ENCODE measurements around the gene PIEZO2.

PIEZO2 gene

DNA sequence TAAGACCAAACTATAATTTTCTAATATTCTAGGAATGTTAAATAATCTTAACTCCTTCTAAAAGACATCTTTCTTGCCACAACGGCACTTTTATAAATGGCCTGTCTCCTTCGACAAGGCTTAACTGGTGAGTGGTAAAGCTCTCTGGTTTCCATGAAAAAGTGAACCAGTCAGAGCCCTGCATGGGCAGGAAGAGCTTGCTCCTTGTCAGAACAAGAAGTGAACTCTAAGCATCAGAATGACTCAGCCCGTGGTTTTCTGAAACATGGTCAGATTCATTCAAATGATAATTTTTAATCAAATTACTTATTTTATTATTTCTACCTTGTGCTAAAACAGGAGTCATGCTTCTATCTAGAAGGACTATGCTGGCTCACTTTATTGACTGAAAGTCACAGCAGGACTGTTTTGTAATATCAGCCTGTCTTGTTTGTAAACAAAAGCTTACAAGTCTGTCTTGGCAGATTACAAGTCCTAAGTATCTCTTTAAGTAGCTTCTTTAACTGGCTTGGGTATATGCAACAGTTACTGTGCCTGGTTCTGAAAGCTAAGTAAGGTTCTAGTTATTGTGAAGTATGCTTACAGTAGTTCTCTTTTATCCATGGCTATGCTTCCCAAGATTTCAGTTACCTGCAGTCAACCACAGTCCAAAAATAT is 378.2 kb downstream of the PIEZO2 start:
- DNase-seq: no peak

DNA sequence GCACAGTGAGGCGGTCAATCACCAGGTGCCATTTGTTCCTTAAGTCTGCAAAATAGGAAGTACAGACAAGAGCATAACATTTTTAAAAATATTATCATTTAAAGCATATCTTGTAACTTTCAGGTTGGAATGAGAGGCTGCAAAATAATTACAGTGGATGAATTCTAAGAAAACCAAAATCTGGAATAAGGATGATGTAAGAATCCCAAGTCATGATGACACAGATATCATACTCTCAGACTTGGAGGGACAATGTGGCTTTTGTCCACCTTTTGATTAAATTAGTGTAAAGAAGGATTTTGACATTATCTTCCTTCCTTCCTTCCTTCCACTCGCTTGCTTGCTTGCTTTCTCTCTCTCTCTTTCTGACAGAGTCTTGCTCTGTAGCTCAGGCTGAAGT is 379.1 kb downstream of the PIEZO2 start:
- no peak for DNase-seq

DNA sequence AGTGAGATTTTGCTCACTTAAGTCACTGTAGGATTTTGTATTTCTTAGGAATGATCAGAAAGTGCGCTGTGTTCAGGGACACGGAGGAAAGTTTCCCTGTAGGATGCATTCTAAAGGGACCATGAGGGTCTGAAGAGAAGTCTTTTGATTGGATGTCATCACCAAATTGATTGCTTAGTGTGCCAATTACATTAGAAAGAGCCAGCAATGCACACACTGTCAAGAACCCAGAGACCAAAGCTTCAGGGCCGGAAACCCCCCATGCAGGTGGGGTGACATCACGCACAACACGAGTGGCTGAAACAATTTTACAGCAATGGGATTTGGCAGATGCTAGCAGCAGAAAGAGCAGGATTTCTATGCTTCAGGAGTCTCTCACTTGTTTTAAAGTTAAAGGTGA is 381.1 kb downstream of the PIEZO2 start:
- no peak for DNase-seq

DNA sequence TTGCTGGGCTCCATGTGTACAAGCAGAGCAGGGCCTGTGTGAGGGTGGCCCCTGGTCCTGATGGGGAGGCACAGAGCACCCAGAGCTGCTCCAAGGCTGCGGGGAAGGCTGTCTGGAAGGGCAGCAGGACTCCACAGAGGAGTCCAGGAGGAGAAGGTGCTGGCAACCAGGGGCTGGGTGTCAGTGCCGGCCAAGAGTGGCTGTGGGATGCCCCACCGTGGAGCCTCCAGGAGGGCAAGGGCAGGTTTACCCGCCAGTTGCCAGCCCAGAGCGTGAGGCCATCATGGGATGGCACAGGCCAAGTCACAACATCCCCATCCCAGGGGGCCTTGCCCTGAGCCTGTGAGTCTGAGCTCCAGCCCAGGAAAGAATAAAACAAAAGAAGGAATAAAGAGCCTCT is 381.7 kb downstream of the PIEZO2 start:
- DNase-seq: no peak

DNA sequence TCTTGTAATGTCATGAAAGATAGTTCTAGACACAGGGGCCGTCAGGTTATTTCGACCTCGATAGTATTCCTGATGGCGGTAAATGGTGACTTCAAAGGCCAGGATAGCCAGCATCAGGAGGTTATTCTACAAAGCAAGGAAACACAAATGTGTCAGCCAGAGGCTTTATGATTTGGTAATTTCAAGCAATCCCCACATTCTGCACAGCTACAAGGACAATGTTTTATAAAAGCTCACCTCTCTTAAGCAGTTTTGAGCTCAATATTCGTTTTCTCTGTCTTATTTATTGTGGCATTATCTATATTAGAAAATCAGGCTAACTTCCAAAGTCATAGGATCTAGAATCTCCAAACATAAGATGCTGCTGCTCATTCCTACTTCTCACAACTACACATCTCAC is 388.4 kb downstream of the PIEZO2 start:
- no peak for DNase-seq

DNA sequence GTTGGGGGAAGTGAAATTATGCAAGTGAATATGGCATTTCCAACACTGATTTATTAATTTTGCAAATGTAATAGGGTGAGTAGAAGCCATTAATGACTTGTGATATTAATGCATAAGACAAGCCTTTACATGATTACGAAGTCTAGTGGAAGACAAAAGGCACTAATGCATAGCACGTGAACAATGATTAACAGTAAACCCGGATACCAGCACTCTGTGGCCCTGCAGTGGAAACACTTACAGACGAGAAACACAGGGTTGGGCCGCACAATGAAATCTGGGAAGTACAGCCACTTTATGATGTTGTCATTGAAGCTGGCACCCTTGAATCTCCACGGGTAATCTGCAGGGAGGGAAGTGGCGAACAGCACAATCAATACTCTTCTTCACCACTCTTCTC is 390.1 kb downstream of the PIEZO2 start:
- DNase-seq: no peak

DNA sequence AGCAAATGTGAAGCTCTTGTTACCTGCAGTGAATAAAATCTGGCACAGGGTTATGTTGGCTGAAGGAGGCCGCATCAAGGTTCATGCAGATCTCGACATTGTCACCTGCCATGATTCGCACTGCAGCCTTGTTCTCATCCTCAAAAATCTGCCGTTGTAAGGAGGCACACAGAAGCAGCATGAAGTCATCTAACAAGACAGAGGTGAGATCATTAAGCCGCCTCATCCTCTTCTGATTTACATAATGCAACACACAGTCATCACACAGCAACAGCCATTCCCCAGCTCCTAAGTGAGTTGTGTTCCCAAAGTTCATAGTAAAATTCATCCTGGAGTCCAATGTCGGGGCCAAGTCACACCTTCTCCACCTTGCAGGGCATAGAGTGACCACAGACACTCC is 391.4 kb downstream of the PIEZO2 start:
- no peak for DNase-seq

DNA sequence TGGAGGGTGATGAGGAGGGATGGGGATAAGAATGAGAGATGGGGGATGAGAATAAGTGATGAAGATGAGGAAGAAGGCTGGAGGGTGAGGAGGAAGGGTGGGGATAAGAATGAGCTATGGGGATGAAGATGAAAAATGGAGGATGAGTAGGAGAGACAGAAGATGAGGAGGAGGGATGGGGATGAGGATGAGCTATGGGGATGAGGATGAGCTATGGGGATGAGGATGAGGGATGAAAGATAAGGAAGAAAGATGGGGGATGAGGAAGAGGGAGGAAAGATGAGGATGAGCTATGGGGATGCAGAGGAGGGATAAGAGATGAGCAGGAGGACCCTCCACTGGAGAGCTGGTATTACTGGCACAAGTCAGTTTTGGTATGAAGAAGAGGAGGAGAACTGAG is 392.0 kb downstream of the PIEZO2 start:
- no peak for DNase-seq

DNA sequence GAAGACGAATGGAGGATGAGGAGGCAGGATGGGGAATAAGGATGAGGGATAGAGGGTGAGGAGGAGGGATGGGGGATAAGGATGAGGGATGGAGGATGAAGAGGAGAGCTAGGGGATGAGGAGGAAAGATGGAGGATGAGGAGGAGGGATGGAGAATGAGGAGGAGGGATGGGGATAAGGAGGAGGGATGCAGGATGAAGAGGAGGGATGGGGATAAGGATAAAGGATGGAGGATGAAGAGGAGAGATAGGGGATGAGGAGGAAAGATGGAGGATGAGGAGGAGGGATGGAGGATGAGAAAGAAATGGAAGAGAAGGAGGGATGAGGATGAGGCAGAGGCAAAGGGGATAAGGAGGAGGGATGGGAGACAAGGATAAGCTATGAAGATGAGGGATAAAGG is 393.5 kb downstream of the PIEZO2 start:
- DNase-seq: no peak

DNA sequence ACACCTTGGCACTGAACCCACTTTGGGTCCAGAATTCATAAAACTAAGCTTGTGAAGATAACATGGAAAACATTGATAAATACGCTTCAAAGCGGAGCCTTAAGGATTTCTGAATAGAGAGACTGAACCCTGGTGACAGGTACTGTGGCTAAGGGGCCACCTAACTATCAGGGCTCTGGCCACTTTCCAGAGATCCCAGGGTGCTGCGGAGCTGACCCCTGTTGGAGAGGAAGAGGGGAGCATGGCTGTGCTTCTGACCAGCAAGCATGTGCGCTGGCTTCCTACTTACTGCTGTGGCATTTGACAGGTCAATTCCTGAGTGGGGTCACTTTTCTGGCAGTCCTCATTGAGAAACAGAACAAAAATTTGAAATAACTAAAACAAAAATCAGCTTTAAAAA is 395.2 kb downstream of the PIEZO2 start:
- DNase-seq: no peak

DNA sequence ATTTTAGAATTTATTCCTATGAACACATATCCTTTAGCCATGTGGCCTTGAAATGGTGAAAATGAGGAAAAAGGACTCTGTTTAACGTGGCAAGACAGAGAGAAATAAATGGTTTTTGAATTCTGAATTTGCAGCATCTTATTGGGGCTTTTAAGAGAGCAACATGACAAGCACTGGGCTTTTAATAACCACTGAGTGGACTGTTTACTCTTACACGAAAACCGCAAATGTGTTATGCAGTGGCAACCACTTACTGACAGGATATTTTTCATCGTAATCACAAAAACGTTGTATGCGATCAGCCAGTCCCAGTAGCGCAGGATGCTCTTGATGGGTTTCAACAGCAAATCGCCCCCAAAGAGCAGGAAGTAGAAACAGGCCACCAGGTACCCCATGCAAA is 397.0 kb downstream of the PIEZO2 start:
- DNase-seq: no peak

DNA sequence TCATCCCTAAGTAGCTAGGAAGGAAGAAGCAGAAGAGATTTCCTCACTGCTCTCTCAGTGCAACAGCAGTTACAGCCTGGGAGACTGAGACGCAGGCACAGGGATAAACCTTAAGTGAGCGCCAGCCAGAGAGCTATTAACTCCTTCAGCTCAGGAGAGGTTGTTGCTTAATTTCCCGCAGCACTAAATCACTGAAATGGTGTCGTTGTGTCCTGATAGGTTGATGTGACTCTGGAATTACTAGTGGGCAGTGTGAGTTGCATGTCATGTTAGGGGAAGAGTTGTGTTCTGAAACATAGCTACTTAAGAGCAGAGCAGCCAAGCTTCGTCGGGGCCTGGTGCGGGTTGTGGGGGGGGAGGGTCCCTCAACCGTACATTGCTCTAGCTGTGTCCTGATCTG is 397.7 kb downstream of the PIEZO2 start:
- no peak for DNase-seq

DNA sequence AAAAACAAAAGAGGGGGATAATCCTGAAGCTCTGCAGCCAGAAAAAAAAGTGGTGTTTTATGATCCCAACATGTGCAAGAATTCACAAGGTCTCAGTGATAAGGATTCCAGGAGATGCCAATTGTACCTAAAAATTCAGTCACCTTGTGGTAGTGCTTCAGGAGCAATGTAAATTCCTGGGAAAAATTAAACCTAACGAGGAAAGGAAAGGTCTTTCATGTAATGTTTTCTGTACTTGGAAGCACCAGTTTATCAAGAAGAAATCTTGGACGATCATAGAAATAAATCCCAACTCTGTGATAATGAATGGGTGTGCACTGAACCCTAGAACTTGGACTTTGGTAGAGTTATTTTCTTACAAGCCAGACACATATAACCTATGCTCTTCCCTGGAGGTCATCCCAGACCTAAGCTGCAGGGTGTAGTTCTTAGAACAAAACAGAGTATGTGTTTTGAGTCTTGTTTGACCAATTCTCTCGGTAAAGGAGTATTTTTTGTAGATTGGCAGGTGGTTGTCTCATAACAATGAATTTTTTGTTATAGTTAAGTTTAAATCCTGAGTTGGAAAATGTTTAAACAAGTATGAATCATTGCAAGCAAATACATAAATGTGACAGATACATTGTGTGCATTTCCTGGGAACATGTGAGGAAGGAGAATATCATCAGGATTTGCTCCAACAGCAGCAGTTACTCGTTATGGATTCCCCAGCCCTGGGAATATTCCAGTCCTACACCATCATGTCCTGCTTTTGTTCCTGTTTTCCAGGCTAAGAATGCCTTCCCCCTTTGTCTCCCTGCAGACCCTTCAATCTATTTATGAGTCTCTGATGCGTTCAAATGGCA is 399.0 kb downstream of the PIEZO2 start:
- no peak for DNase-seq

DNA sequence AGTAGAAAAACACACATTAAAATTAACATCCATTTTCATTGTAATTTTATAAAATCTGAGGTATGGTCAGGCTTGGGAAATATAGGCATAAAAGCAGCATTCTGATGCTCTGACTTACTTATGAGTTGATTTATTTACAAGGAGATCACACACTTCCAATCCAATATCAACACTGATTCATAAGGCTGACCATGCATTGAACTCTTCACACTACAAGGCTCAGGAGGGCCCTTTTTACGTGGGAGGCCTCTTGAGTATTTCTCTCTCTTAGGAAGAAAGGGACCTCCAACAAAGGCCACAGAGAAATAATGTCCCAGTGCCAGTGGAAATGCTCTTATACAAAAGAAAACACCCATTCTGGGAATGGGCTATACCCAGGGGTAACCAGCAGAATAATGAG is 400.7 kb downstream of the PIEZO2 start:
- DNase-seq: no peak

DNA sequence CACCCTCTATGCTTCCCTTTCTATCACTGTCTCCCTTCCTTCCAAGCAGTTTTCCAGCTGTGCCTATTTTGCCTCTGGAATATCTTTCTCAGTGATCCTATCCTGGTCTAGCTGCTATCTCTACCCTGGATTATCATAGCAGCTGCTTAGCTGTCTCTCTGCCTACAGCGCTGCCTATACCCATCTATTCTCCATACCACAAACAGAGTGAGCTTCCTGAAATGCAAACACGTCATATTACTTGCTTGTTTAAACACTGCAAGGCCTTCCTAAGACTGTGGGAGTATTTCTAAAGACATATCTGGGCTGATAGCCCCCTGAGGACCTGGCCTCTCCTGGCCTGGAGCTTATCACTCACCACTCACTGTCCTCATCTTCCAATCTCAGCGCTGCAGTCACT is 403.4 kb downstream of the PIEZO2 start:
- DNase-seq: no peak

DNA sequence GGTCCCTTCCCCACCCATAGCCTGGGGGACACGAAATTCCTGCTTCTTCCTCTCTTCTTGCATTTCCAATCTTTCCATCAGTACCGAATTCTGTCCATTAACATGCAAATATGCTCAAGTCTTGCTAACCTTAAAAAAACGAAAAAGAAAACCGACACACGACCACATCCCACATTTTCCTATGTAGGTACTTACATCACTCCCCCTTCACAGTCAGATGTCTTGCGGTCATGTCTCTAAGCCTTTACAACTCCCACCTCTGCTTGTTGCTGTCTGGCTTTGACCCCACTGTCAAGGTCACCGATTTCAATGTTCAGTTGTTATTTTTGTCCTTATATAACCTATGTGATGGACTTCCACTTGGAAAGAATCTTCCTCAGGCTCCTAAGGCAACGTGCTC is 404.1 kb downstream of the PIEZO2 start:
- DNase-seq: no peak

DNA sequence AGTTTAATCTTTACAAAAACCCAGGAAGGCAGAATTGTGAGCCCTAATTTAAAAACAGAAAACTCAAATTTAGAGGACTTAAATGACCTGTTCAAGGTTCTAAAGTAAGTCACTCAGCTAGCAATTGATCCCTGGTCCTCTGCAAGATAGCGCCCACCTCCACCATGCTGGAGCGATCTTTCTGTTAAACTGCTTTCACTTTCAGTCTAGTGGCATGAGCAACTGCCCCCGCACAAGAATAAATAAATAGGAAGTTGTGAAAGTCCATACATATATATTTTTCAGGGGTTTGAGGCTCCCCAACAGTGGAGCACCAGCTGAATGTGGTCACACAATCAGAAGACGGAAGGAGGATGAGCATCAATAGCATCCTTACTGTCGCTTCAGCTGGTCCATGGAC is 405.6 kb downstream of the PIEZO2 start:
- no peak for DNase-seq

DNA sequence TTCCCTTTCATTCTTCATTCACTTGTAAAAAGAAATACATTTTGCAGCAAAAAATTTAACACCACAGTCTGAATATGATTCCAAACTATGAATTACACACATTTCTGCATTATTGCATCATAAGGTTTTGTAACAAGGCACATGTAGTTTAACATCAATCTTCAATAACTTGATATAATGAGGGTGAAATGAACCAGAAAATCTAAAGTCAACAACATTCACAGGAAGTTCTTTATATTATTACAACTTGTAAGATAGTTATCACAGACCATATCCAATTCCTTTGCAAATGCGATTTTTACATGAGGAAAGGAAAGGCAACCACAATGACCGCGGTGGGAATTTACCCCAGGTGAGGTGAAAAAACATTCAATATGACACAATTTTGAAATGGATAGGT is 410.2 kb downstream of the PIEZO2 start:
- DNase-seq: no peak

DNA sequence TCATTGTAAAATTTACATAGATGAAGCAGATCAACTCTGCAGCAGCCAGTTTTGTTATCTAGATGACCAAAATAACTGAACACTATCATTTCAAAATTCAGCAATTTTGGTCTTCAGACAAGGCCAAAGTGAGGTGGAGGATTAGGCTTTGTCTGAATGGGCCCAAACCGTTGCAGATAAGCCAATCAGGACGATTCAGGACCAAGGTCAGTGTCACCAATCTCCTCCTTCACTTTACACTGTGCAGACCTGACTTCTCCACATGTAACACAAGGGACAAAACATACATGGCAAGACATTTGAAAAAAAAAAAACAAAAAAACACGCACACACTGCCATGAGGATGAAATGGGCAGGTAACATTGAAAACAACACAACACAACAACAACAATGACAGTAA is 412.4 kb downstream of the PIEZO2 start:
- DNase-seq: no peak

DNA sequence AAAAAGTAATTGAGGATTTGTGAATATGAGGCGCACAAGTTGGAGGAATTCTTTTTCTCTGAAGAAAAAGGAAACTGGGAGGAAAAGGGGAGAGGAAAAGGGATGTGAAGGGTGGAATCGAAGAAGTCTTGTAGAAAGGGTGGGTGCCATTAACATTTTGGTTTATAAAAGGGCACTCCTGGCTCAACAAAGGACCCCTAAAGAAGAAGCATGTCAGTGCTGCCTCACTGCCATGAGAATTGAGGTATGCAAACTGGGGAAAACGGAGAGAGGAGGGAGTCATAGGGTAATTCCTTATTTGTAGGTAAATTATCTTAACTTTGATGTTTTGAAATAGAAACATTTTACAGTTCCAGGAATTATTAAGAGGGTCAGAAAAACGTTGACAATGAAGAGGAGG is 416.4 kb downstream of the PIEZO2 start:
- DNase-seq: no peak

DNA sequence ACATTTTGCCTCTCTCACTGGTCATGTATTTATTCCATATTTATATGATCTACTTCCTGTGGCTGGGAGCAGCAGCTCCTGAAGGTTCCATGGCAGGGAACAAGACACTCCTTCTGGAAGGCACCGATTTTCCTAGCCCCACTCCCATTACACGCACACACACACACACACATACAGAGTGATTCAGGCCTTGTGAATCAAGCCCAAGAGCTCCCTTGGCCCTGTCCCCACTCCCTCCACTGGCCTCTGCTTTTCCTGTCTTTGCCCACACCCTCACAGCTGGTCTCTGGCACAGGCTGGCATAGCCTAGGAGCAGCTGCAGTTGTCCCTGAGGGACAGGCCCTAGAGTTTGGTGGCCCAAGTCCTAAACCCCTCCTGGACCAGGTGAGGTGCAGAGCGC is 421.9 kb downstream of the PIEZO2 start:
- DNase-seq: peak in 1 of 2 donors; percentile 27

DNA sequence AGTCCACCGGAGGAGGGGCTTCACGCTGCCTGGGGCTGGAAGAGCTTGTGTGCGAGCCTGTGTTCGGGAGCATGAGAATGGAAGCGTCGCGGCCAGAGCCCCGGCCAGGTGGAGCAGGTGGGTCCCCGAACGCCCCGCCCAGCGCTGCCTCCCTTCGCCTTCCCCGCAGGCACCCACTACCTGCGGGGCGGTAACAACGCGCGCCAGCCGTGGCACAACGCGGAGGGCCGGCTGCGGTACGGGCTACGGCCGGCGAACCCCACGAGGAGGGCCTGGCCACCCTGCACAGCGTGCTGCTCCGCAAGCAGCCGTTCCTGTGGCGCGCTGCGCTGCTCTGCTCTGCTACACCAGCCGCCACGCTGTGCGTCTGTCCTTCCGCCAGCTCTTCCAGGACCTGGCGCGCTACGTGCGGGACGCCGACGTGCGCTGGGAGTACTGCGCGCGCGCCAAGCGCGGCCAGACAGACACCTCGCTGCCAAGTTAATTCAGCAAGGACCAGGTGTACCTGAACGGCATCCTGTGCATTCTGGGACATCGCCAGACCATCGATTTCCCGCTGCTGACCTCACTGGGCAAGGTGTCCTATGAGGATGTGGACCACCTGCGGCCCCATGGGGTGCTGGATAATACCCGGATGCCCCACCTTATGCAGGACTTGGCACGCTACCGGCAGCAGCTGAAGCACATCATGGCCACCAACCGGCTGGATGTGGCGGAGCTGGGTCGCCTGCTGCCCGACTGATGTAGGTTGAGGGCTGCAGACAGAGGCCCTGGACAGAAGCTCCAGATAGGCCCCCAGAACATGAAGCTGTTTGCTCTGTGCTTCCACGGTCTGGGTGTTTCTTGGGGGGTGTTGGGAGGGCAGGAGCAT is 422.9 kb downstream of the PIEZO2 start:
- DNase-seq: no peak

DNA sequence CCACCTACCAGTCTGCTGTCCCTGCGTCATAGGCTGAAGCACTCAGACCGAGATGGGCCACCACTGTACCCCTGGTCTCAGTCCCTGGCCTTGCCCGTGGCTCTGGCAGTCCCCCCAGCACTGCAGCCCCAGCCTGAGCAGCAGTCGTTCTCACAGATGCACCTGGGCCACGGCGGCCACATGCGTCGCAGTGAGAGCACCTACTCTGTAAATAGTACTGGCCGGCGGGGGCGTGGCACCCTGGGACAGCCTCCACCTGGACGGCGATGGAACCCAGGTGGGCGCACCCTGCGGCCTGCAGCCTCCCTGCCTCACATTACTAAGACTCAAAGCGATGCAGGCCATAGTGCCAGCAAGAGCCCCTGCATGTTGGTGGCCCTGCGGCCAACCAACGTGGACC is 424.7 kb downstream of the PIEZO2 start:
- DNase-seq: no peak

DNA sequence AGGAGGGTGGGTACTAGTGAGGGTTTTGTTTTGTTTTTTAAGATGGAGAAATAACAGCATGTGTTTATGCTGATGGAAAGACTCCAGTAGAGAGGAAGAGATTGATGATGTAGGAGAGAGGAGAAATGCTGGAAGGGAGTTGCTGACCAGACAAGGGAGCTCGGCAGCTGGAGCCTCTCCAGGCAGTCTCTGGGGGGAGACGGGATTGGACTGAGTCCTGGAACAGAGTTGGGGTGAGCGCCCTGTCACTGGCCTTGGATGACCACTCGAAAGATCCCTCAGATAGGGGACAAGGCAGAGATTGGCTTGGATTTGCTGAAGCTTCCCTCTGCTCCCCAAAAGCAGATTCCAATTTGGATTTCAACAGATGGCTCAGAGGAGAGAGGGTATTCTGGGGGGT is 425.9 kb downstream of the PIEZO2 start:
- no peak for DNase-seq

All from hippocampal formation (tissue), 2 donors.